ENCODE measurements around the gene SPACA4.

SPACA4 gene

GRCh38 chr19:48650974-48651682, 44.6 kb downstream of the SPACA4 start:
- Mint-ChIP-seq H3K4me1 (peaks cover 52% of the 10 kb centered on the region), H3K27me3 (peaks cover 11% of the 10 kb centered on the region), H3K9me3 (no peaks in the 10 kb centered on the region), H3K27ac (peak overlapping the region; percentile 56), H3K36me3 (no peaks in the 10 kb centered on the region), H3K4me3 (no peak overlapping the region)
- no peak for DNase-seq
- CTCF ChIA-PET = interaction anchor here (0.7 to 1.4 kb wide), 2 partner anchors 11 to 186 kb away, joined by 3 to 4 read pairs; no protein-coding TSS in a partner anchor

DNA sequence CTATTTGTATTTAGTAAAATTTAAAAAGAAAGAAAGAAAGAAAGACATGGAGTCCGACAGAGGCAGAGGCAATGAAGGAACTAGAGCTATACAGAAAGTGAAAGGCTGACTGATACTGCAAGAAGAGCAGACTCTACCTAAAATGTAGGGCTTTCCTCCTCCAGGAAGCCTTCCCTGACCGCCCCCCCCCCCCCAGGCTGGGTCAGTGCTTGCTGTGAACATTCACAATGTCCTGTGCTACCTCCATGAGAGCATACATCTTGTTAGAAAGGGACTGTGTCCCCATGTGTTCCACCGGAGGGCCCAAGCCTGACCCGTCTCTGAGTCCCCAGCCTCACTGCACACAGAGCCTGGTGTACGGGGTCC, 45.1 kb downstream of the SPACA4 start:
- Mint-ChIP-seq H3K27ac (no peak overlapping the region), H3K9me3 (no peaks in the 10 kb centered on the region), H3K27me3 (peaks cover 17% of the 10 kb centered on the region), H3K4me1 (peaks cover 49% of the 10 kb centered on the region), H3K36me3 (no peaks in the 10 kb centered on the region), H3K4me3 (no peak overlapping the region)
- no peak for DNase-seq
- CTCF ChIA-PET = interaction anchor here (1.4 kb wide), 1 partner anchor 185 kb away, joined by 4 read pairs; no protein-coding TSS in a partner anchor

- H3K27me3 Mint-ChIP-seq = peaks cover 38% of the 10 kb centered on the region
- H3K9me3 Mint-ChIP-seq = no peaks in the 10 kb centered on the region
- no peak for DNase-seq
- H3K27ac Mint-ChIP-seq = no peak overlapping the region
- CTCF ChIA-PET = no interaction called here
- H3K4me1 Mint-ChIP-seq = peaks cover 29% of the 10 kb centered on the region
- no peak overlapping the region for H3K4me3 Mint-ChIP-seq
- H3K36me3 Mint-ChIP-seq = no peaks in the 10 kb centered on the region
Measured at GRCh38 chr19:48654299-48655059, 47.9 kb downstream of the SPACA4 start.

DNA sequence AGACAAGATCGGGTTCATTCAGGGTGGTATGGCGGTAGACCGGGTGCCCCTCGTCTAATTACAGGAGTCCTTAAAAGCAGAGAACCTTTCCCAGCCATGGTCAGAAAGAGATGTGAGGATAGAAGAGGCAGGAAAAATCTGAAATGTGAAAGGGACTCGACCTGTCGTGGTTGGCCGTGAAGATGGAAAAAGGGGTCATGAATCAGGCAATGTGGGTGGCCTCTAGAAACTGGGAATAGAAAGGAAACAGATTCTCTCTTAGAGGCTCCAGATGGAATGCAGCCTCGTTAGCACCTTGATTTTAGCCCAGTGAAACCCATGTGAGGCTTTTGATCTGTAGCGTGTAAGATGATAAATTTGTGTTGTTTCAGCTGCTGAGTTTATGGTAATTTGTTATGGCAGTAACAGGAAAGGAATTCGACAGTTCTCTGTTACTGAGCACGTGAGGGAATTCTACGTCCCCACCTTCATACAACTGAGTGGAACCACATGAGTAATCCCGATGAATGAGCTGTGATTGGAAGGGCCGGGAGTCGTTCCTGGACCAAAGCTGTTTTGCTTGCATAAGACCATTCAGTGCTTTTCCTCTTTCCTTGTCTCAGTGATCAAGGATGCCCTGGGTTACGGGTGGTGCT, 50.4 kb downstream of the SPACA4 start:
- peaks cover 26% of the 10 kb centered on the region for H3K4me1 Mint-ChIP-seq
- no peak overlapping the region for H3K4me3 Mint-ChIP-seq
- H3K9me3 Mint-ChIP-seq = no peaks in the 10 kb centered on the region
- H3K27me3 Mint-ChIP-seq = peaks cover 38% of the 10 kb centered on the region
- CTCF ChIA-PET = no interaction called here
- no peak for DNase-seq
- H3K27ac Mint-ChIP-seq = no peak overlapping the region
- H3K36me3 Mint-ChIP-seq = no peaks in the 10 kb centered on the region
